Epithelial cell of prostate (primary cell): ENCODE data around the gene RANBP17.
"Not testable (repeated sequence)": the region's sequence is repeated elsewhere in the genome, so short reads cannot be mapped to it uniquely, and the experiment has no call there.

Experiments
- DNase-seq: peaks from one replicate; pipeline ENCODE4 v3.0.0-alpha.2; 2011; ENCODE audit warnings: low read depth, low spot score
- H3K27ac ChIP-seq: fragments of 450-650 bp; 2 replicates; pipeline ENCODE4 v1.5.1; 2017; ENCODE audit warnings: mild to moderate bottlenecking

Gene RANBP17

GRCh38 chr5:171270136-171270535, 408.3 kb downstream of the RANBP17 start:
- no peak for DNase-seq
- H3K27ac ChIP-seq: peak overlapping the region; percentile 51

DNA sequence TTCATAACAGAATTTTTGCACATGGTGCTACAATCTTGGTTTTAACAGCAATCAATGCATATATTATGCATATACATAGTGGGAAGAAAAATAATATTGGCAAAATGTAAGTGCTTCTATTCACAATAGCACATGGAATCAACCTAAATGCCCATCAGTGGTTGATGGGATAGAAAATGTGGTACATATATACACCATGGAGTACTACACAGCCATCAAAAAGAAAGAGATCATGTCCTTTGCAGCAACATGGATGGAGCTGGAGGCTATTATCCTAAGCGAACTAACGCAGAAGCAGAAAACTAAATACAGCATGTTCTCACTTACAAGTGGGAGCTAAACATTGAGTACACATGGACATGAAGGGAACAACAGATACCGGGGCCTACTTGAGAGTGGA, 410.0 kb downstream of the RANBP17 start:
- DNase-seq: no peak
- no peak overlapping the region for H3K27ac ChIP-seq

DNA sequence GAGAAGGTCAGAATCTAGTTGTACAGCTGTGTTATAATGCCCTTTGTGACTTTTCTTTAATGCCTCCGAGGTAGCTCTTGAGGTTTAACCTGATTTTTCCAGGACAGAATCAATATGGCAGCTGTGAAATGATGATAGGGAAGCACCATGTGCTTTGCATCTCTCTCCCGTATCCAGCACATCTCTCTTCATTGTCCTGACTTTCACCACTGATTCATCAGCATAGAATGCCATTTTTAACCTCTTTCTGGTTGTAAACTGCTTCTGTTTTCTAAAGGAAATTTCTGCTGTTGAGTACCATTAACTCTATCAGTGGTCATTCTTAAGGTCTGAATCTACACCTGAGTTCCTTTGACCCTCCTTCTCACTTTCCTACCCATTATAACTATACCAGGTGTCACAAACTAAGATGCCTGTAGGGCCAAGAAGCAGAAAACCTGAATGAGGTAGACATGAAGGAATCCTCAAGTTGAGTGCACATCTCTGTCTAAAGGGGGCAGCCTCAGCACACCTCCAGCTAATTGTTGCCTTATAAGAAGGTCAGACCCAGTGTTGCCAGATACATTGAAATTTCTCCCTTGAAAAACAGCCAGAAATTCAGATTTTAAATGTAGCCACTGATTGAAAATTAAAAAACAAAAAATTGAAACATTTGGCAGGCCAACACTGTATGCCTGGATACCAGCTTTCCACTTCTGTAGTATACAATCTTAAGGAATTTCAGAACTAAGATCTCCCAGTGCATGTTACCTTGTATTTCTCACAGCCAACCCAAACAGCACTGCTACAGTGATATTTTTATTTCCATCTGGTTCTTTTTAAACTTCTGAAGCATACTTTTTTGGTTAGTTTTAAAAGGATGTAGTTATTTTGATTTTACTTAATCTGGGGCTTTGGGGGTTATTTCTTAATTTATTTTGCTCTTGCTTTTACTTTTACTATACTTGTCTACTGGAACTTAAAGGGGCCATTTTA, 411.5 kb downstream of the RANBP17 start:
- no peak overlapping the region for H3K27ac ChIP-seq
- no peak for DNase-seq

- H3K27ac ChIP-seq: no peak overlapping the region
These were observed 414.2 kb downstream of the RANBP17 start for GRCh38 chr5:171275841-171276544.

GRCh38 chr5:171283753-171284152, 421.9 kb downstream of the RANBP17 start:
- DNase-seq: no peak

More at GRCh38 chr5:171275841-171276544, 414.2 kb downstream of the RANBP17 start:
- no peak for DNase-seq

GRCh38 chr5:171285465-171285864, 423.6 kb downstream of the RANBP17 start:
- no peak overlapping the region for H3K27ac ChIP-seq
- no peak for DNase-seq

More at GRCh38 chr5:171283753-171284152, 421.9 kb downstream of the RANBP17 start:
- no peak overlapping the region for H3K27ac ChIP-seq

GRCh38 chr5:171288066-171288465, 426.2 kb downstream of the RANBP17 start:
- no peak for DNase-seq
- no peak overlapping the region for H3K27ac ChIP-seq

DNA sequence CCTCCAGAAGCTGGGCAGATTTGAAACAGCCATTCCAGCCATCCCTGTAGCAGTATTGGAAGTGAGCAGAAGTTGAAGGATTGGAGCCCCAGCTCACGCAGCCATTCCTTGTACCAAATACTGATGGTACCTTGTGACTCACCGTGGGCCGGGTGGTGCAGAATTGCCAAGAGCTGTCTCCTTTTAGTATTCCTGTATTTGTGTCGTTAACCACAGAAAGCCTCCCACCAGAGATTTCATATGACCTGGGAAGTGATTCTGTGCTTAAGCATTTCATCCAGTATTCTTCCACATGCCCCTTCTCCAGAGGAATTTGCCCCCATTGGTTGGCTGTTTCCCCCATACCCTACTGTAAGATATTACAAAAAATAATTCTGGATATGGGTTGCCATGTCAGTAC, 429.6 kb downstream of the RANBP17 start:
- H3K27ac ChIP-seq: no peak overlapping the region
- DNase-seq: no peak

DNA sequence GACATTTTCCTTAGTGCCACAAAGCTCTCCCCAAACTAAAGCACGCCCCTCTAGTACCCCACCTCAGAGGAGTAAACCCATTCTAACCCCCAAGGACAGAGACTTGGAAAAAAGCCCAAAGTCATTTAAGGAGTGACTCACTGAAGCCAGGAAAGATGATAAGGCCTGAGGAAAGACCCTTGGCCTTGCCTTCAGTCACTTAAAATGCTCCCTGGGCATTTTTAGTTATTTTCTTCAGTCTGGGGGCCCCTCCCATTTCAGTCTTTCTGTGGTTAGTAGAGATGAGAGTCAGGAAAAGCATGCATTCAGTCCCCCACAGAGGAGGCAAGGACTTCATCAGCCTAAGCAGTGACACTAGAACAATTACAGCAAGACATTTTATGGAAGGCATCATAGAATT, 433.5 kb downstream of the RANBP17 start:
- no peak for DNase-seq
- H3K27ac ChIP-seq: no peak overlapping the region

DNA sequence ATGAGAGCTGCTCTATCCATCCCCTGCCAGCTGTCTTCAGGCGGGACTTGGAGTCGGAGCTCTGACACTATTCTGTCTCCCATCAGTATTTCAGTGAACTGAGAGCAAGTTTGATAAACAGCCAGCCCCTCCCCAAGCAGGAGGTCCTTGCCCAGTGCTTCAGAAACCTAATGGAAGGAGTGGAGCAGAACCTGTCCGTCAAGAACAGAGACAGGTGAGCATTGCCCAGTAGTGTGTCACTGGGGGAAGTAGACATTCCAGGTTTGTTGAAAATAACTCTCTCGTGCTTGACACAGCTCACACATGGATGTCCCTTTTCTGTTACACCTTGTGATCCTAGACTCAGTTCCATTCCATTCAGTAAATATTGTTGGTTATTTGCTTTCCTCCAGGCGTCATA, 434.0 kb downstream of the RANBP17 start:
- no peak for DNase-seq
- H3K27ac ChIP-seq: no peak overlapping the region

DNA sequence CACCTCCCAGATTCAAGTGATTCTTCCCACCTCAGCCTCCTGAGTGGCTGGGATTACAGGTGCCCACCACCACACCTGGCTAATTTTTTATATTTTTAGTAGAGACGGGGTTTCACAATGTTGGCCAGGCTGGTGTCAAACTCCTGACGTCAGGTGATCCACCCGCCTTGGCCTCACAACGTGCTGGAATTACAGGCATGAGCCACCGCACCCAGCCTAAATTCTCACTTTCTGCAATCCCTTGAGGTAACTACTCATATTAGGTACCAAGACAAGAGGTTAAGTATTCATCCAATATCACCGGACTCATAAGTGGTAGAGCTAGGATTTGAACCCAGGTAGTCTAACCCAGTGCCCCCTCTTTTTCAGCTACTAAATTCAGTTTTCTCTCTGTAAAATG, 436.1 kb downstream of the RANBP17 start:
- DNase-seq, H3K27ac ChIP-seq: not testable (repeated sequence)

- DNase-seq: no peak
- no peak overlapping the region for H3K27ac ChIP-seq
These were observed 437.4 kb downstream of the RANBP17 start for GRCh38 chr5:171299228-171299627.

DNA sequence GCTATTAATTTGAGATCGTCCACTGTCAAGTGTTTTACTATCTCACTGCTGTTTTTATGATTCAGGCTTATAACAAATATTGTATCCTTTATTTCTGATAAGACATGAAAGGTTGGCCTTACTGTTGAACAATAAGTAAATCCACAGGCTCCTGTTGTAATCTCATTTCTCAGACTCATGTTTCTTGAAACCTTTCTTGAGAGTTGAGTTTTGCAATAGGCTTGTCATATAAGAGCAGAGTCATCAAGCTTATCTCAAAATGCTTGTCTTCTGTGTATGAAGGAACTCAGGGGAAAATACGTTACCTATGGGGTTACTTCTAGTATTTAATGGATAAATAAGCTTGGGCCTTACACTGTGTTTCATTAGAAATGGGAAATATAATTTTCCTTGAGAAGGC, 438.0 kb downstream of the RANBP17 start:
- DNase-seq: no peak

DNA sequence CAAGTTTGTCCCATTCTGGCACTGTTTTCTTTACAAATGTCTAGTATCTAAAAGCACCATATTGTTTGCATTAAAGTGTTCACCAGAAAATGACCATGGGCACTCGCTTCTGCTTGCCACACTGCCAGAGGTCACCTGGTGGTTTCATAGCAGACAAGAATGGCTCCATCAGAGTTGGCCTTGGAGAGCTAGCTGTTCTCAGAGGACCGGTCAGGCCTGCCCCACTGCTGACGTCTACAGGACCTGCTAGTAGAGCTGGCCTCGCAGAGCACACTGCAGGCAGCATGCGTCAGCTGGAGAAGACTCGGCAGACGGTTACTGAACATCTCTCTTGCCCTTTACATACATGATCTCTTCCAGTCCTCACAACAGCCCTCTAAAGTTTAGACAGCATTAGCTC, 438.5 kb downstream of the RANBP17 start:
- H3K27ac ChIP-seq: no peak overlapping the region
- DNase-seq: no peak

More for the DNA sequence above, 438.0 kb downstream of the RANBP17 start:
- no peak overlapping the region for H3K27ac ChIP-seq

- no peak overlapping the region for H3K27ac ChIP-seq
- DNase-seq: no peak
These were observed 444.3 kb downstream of the RANBP17 start for GRCh38 chr5:171306166-171306565.

DNA sequence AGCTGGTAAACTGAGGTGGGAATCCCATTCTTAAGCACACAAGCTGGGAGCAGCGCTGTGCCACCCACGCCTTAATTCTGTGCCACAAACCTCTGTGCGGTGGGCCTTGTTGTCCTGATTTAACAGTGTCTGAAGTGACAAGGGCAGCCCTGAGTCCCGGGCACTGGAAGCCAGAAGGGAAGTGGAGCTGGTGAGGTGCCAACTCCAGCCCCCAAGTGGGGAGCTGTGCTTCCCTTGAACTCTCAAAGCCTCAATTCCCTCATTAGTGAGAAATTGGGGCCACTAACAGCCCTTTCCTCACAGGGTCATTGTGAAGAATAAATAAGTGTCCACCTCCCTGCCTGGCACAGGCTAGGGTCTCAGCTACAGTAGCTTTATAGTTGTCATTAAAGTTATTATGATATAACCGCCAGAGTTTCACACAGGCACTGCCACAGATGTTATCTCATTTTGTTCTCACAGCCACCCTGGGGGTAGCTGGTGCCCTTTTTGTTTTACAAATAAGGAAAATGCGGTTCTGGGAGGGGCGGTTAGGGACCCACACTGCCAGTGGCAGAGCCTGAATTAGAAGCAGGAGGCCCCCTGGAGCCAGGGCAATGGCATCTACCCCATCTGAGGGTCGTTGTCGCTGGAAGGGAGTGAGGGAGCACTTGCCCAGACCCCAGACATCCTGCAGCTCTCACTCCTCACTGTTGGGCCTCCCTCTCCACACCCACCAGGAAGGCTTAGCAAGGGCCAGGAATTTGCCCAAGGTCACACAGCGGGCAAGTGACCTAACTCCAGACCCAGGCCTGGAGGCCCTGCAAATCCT, 445.2 kb downstream of the RANBP17 start:
- no peak for DNase-seq
- no peak overlapping the region for H3K27ac ChIP-seq

DNA sequence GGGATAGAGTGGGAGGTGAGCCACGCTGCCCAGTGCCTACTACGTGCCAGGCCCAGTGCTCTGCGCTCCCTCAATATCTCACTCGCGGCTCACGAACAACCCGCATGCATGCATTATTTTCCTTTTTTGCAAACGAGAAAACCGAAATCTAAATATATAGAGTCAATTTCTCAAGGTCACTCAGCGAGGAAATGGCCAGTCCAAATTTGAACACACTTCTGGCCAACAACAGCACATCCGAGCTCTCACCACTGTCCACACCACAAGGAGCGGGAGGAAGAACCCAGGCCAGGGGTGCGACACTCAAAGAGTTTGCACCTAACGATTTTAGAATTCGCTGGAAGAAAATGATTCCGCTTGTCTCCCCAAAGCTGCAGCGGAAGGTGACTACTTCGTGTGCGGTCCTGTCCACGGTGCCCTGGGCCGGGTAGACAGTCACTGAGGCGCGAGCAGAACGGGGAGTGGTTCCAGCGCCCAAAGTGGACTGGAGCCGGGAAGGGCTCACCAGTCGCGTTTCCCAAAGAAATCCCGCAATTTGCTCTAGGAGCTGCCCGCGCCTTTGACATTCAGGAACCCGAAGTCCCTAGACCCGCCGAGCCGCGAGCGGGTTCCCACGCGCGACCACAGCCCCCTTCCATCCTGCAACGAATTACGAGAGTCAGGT, 446.1 kb downstream of the RANBP17 start:
- no peak for DNase-seq

GRCh38 chr5:171308453-171309275, 446.8 kb downstream of the RANBP17 start, which contains the start of gene TLX3:
Gene TLX3, plus strand, starts transcription at chr5:171309248. Its CDS starts 118 bp downstream, at chr5:171309366.
- H3K27ac ChIP-seq: no peak within 1 kb of the TSS
- no peak for DNase-seq

More for the DNA sequence above, 446.1 kb downstream of the RANBP17 start:
- no peak overlapping the region for H3K27ac ChIP-seq
